ENCODE measurements around the gene KDM3A.

Gene KDM3A

DNA sequence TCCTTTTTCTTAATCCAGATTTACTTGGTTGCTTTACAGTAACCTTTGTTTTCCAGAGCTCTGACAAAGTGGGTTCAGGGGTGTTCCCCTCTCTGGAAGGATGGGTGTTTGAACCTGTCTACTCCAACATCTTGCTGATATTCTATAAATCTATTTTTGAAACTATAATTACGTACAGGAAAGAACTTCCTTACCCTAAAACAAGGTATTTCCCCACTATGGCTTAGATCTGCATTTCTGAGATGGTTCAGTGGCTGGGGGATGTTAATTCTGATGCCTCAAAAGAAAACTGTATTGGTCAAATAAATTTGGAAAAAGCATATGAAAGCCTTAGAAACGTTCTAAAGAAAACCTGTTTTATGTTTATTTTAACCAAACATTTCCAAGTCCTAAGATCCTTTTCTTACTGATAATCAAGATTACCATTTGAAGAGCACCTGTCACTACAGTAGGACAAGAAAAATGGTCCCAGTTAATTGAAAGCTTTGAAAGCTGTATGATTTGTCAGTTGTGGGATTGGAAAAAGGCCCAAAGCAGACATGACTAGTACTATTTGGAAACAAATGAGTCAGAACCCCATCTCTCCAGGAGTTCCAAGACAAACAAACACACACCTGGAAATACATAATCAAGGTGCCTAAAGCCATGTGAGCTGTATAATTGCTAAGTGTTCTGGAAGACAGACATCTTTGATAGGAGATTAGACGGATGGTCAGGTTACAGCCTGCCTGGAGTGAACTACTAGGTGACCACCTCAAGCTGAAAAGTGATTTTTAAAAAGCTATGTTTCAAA is 57.5 kb downstream of the KDM3A start:
- WGBS (ENCODE audit: extremely low coverage, insufficient coverage, insufficient read length), result no CpG with 5 or more reads among the region's 3 CpGs
- no peaks in the 10 kb centered on the region for H3K79me2 ChIP-seq (ENCODE audit: control insufficient read depth, insufficient read depth, low read length, poor library complexity)
- no peak overlapping the region for H4K91ac ChIP-seq (ENCODE audit: low read depth, low read length)
- no peak overlapping the region for H3K4ac ChIP-seq (ENCODE audit: low read depth, low read length)
- no peak overlapping the region for H3K23ac ChIP-seq (ENCODE audit: low read length)
- no peak overlapping the region for H3K18ac ChIP-seq (ENCODE audit: low read length)
- no peak overlapping the region for H3K9ac ChIP-seq (ENCODE audit: low read length)
- H3K14ac ChIP-seq (ENCODE audit: low read length), result no peak overlapping the region
- no peak overlapping the region for H3K4me2 ChIP-seq (ENCODE audit: low read length)
- H3K9me3 ChIP-seq (ENCODE audit: insufficient read depth, low read depth, low read length), result peaks cover 9% of the 10 kb centered on the region
- H3K36me3 ChIP-seq (ENCODE audit: control insufficient read depth in 1 of 2, insufficient read depth in 2 of 2, low read length in 2 of 2), result peaks cover 24% of the 10 kb centered on the region in 2 experiments
- no peak overlapping the region for H2AK5ac ChIP-seq (ENCODE audit: low read length)
- no peak overlapping the region for H3K27ac ChIP-seq (ENCODE audit: low read depth, low read length)
- no peak overlapping the region for H4K8ac ChIP-seq (ENCODE audit: low read depth, low read length)
- H3K4me1 ChIP-seq (ENCODE audit: control insufficient read depth in 1 of 2, insufficient read depth in 2 of 2, low read length in 2 of 2), result no peaks in the 10 kb centered on the region
- no peak for DNase-seq
- no peak overlapping the region for H3K4me3 ChIP-seq (ENCODE audit: low read depth, low read length)
- no peaks in the 10 kb centered on the region for H3K27me3 ChIP-seq (ENCODE audit: insufficient read depth, low read length)
- no peak overlapping the region for H2BK120ac ChIP-seq (ENCODE audit: insufficient read depth, low read length, poor library complexity)
- no peak overlapping the region for H2AFZ ChIP-seq (ENCODE audit: insufficient read depth, low read length, poor library complexity)
- no peaks in the 10 kb centered on the region for H3K79me1 ChIP-seq (ENCODE audit: low read length)
- no peak overlapping the region for H2BK12ac ChIP-seq (ENCODE audit: low read length)
- no peak overlapping the region for H4K12ac ChIP-seq (ENCODE audit: low read depth, low read length)
- H2BK5ac ChIP-seq (ENCODE audit: low read depth, low read length, poor library complexity), result no peak overlapping the region

DNA sequence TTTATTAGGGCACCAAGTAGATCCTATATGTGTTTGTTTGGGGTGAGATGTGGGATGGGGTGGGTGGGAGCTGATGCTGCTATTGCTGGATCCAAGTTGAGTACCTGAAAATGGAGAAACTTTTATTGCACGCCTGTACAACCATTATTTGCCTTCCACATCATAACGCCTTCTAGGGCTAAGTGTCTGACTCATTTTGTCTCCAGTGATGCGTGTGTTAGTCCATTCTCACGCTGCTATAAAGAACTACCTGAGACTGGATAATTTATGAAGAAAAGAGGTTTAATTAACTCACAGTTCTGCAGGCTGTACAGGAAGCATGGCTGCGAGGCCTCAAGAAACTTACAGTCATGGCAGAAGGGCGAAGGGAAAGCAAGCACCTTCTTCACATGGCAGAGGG is 58.2 kb downstream of the KDM3A start:
- no peak overlapping the region for H2AK5ac ChIP-seq (ENCODE audit: low read length)
- no peak overlapping the region for H2BK12ac ChIP-seq (ENCODE audit: low read length)
- no peaks in the 10 kb centered on the region for H3K4me1 ChIP-seq (ENCODE audit: control insufficient read depth in 1 of 2, insufficient read depth in 2 of 2, low read length in 2 of 2)
- no peak overlapping the region for H3K4me3 ChIP-seq (ENCODE audit: low read depth, low read length)
- no peak for DNase-seq
- no peaks in the 10 kb centered on the region for H3K79me2 ChIP-seq (ENCODE audit: control insufficient read depth, insufficient read depth, low read length, poor library complexity)
- no peak overlapping the region for H2BK120ac ChIP-seq (ENCODE audit: insufficient read depth, low read length, poor library complexity)
- H3K36me3 ChIP-seq (ENCODE audit: control insufficient read depth in 1 of 2, insufficient read depth in 2 of 2, low read length in 2 of 2), result peaks cover 24% of the 10 kb centered on the region in 2 experiments
- peaks cover 9% of the 10 kb centered on the region for H3K9me3 ChIP-seq (ENCODE audit: insufficient read depth, low read depth, low read length)
- no peak overlapping the region for H3K9ac ChIP-seq (ENCODE audit: low read length)
- no peak overlapping the region for H2BK5ac ChIP-seq (ENCODE audit: low read depth, low read length, poor library complexity)
- H3K23ac ChIP-seq (ENCODE audit: low read length), result no peak overlapping the region
- no peak overlapping the region for H3K4ac ChIP-seq (ENCODE audit: low read depth, low read length)
- no peak overlapping the region for H4K91ac ChIP-seq (ENCODE audit: low read depth, low read length)
- H4K12ac ChIP-seq (ENCODE audit: low read depth, low read length), result no peak overlapping the region
- WGBS (ENCODE audit: extremely low coverage, insufficient coverage, insufficient read length), result no CpG with 5 or more reads among the region's 6 CpGs
- no peak overlapping the region for H3K18ac ChIP-seq (ENCODE audit: low read length)
- no peak overlapping the region for H2AFZ ChIP-seq (ENCODE audit: insufficient read depth, low read length, poor library complexity)
- H3K79me1 ChIP-seq (ENCODE audit: low read length), result no peaks in the 10 kb centered on the region
- no peak overlapping the region for H3K4me2 ChIP-seq (ENCODE audit: low read length)
- no peak overlapping the region for H3K14ac ChIP-seq (ENCODE audit: low read length)
- no peak overlapping the region for H3K27ac ChIP-seq (ENCODE audit: low read depth, low read length)
- H3K27me3 ChIP-seq (ENCODE audit: insufficient read depth, low read length), result no peaks in the 10 kb centered on the region
- no peak overlapping the region for H4K8ac ChIP-seq (ENCODE audit: low read depth, low read length)

DNA sequence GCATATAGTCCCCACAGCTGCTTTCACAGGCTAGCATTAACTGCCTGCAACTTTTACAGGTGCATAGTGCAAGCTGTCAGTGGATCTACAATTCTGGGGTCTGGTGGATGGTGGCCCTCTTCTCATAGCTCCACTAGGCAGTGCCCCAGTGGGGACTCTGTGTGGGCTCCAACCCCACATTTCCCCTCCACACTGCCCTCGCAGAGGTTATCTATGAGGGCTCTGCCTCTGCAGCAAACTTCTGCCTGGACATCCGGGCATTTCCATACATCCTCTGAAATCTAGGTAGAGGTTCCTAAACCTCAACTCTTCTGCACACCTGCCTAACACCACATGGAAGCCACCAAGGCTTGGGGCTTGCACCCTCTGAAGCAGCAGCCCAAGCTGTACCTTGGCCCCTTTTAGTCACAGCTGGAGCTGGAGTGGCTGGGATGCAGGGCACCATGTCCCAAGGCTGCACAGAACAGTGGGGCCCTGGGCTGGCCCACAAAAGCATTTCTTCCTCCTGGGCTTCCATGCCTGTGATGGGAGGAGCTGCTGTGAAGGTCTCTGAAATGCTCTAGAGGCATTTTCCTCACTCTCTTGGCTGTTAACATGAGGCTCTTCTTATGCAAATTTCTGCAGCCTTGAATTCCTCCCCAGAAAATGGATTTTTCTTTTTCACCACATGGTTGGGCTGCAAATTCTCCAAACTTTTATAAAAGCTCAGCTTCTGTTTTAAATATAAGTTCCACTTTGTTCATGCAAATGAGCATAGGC is 59.3 kb downstream of the KDM3A start:
- Histone ChIP-seq H3K23ac (ENCODE audit: low read length) (no peak overlapping the region), H4K91ac (ENCODE audit: low read depth, low read length) (no peak overlapping the region), H3K14ac (ENCODE audit: low read length) (no peak overlapping the region), H3K27me3 (ENCODE audit: insufficient read depth, low read length) (no peaks in the 10 kb centered on the region), H3K18ac (ENCODE audit: low read length) (no peak overlapping the region), H3K79me2 (ENCODE audit: control insufficient read depth, insufficient read depth, low read length, poor library complexity) (no peaks in the 10 kb centered on the region), H3K4me2 (ENCODE audit: low read length) (no peak overlapping the region), H3K4ac (ENCODE audit: low read depth, low read length) (no peak overlapping the region), H3K4me3 (ENCODE audit: low read depth, low read length) (no peak overlapping the region), H3K9me3 (ENCODE audit: insufficient read depth, low read depth, low read length) (peaks cover 9% of the 10 kb centered on the region), H3K4me1 (ENCODE audit: control insufficient read depth in 1 of 2, insufficient read depth in 2 of 2, low read length in 2 of 2) (no peaks in the 10 kb centered on the region), H3K9ac (ENCODE audit: low read length) (no peak overlapping the region), H2AK5ac (ENCODE audit: low read length) (no peak overlapping the region), H2BK5ac (ENCODE audit: low read depth, low read length, poor library complexity) (no peak overlapping the region), H2BK120ac (ENCODE audit: insufficient read depth, low read length, poor library complexity) (no peak overlapping the region), H4K12ac (ENCODE audit: low read depth, low read length) (no peak overlapping the region), H2AFZ (ENCODE audit: insufficient read depth, low read length, poor library complexity) (no peak overlapping the region), H2BK12ac (ENCODE audit: low read length) (no peak overlapping the region), H4K8ac (ENCODE audit: low read depth, low read length) (no peak overlapping the region), H3K27ac (ENCODE audit: low read depth, low read length) (no peak overlapping the region), H3K79me1 (ENCODE audit: low read length) (no peaks in the 10 kb centered on the region), H3K36me3 (ENCODE audit: control insufficient read depth in 1 of 2, insufficient read depth in 2 of 2, low read length in 2 of 2) (peaks cover 23 to 29% of the 10 kb centered on the region in 2 experiments)
- DNase-seq, result no peak
- no CpG with 5 or more reads among the region's 2 CpGs for WGBS (ENCODE audit: extremely low coverage, insufficient coverage, insufficient read length)

DNA sequence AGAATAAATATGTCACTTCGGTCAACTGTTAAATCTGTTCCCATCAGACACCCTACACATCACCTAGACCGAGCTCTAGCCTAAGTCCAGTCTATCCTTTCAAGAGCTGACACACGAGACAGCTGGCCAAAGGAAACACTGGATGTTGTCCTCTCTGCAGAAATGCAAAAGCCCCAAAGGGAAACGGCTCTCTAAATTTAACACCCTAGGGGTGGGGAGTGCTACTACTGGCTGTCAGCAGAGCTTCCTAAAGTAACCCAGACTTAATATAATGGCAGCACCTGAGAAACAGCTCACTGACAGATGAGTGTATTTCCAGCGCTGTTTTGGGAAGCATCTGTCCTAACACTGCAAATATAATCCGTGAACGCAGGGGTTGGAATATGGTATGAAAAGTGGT is 66.4 kb downstream of the KDM3A start:
- Histone ChIP-seq H2BK12ac (ENCODE audit: low read length) (no peak overlapping the region), H3K36me3 (ENCODE audit: control insufficient read depth in 1 of 2, insufficient read depth in 2 of 2, low read length in 2 of 2) (peaks cover 10 to 25% of the 10 kb centered on the region in 2 experiments), H4K12ac (ENCODE audit: low read depth, low read length) (no peak overlapping the region), H3K4me2 (ENCODE audit: low read length) (no peak overlapping the region), H2BK5ac (ENCODE audit: low read depth, low read length, poor library complexity) (no peak overlapping the region), H2AFZ (ENCODE audit: insufficient read depth, low read length, poor library complexity) (no peak overlapping the region), H3K4me1 (ENCODE audit: control insufficient read depth in 1 of 2, insufficient read depth in 2 of 2, low read length in 2 of 2) (no peaks in the 10 kb centered on the region), H3K14ac (ENCODE audit: low read length) (no peak overlapping the region), H2BK120ac (ENCODE audit: insufficient read depth, low read length, poor library complexity) (no peak overlapping the region), H4K8ac (ENCODE audit: low read depth, low read length) (no peak overlapping the region), H3K4ac (ENCODE audit: low read depth, low read length) (no peak overlapping the region), H3K27me3 (ENCODE audit: insufficient read depth, low read length) (no peaks in the 10 kb centered on the region), H3K79me1 (ENCODE audit: low read length) (no peaks in the 10 kb centered on the region), H3K23ac (ENCODE audit: low read length) (no peak overlapping the region), H4K91ac (ENCODE audit: low read depth, low read length) (no peak overlapping the region), H3K9me3 (ENCODE audit: insufficient read depth, low read depth, low read length) (peaks cover 2% of the 10 kb centered on the region), H3K27ac (ENCODE audit: low read depth, low read length) (no peak overlapping the region), H3K18ac (ENCODE audit: low read length) (no peak overlapping the region), H3K9ac (ENCODE audit: low read length) (no peak overlapping the region), H3K4me3 (ENCODE audit: low read depth, low read length) (no peak overlapping the region), H3K79me2 (ENCODE audit: control insufficient read depth, insufficient read depth, low read length, poor library complexity) (no peaks in the 10 kb centered on the region), H2AK5ac (ENCODE audit: low read length) (no peak overlapping the region)
- no CpG with 5 or more reads among the region's 7 CpGs for WGBS (ENCODE audit: extremely low coverage, insufficient coverage, insufficient read length)
- DNase-seq, result no peak
